HCT116 (cell line): ENCODE results near the gene MALRD1. TPM values are rescaled to one million over a fixed set of nuclear protein-coding genes. Genes with fewer than 3 reads are reported as not detected.

ENCODE experiments used
- ATAC-seq: fragments of 200-7000 bp; cut with Tn5 transposase; 2 replicates; pipeline ENCODE4 v1.9.1; 2020; ENCODE audit warnings: mild to moderate bottlenecking, moderate library complexity
- BruUV-seq: library from RNA; stranded (reverse); fragments of 400-500 nt; replicated peaks from 2 replicates; lab custom pipeline; 2021; lab: Mats Ljungman, UMichigan
- CTCF ChIA-PET: fragments of 300-600 bp; sonication (Branson Sonifier 250); formaldehyde crosslinking; loops from one replicate; lab custom pipeline; 2021; ENCODE audit warnings: antibody characterized with exemption; lab: Charles Lee
- POLR2A ChIA-PET: fragments of 300-600, 350-600 bp; sonication (Branson Sonifier 250); formaldehyde crosslinking; loops from one replicate; lab custom pipeline; 2021; ENCODE audit warnings: antibody characterized with exemption; lab: Charles Lee
- RAD21 ChIA-PET, 2 experiments: fragments of 300-600 bp; sonication (Branson Sonifier 250); formaldehyde crosslinking; loops; one replicate each; lab custom pipeline; 2023; ENCODE audit warnings: low total read pairs in 2 of 2; ENCODE audit not compliant: uncharacterized antibody in 2 of 2, unreplicated experiment in 2 of 2, low non-redundant PET in 1 of 2; lab: Charles Lee
- DNase-seq: peaks from one replicate; pipeline ENCODE4 v3.0.0-alpha.2; 2010; ENCODE audit warnings: low read depth, low spot score
- H2AFZ ChIP-seq: fragments of 200-600 bp; shearing (Covaris generic), sonication (generic); 2 replicates; pipeline ENCODE4 v1.6.1; 2017; ENCODE audit warnings: low read depth, mixed run types, mixed read lengths, antibody characterized with exemption, low read length; ENCODE audit not compliant: poor library complexity, severe bottlenecking
- H3K27ac ChIP-seq: 2 replicates; pipeline ENCODE4 v1.5.1; 2012; ENCODE audit warnings: low read depth, low read length
- H3K27me3 ChIP-seq: fragments of 200-600 bp; sonication (generic); 2 replicates; pipeline ENCODE4 v1.6.1; 2016; ENCODE audit warnings: mixed run types, low read length, mixed read lengths; ENCODE audit not compliant: insufficient read depth
- H3K36me3 ChIP-seq, 2 experiments: fragments of 200-500 bp in 1 of 2; fragments of 200-600 bp in 1 of 2; sonication (Bioruptor generic) in 1 of 2; sonication (generic) in 1 of 2; 2 replicates each; pipeline versions ENCODE4 v1.5.1 to v1.6.1; 2014 to 2016; ENCODE audit warnings: low read length in 2 of 2, inconsistent platforms in 1 of 2, mixed read lengths in 1 of 2, mixed run types in 1 of 2; ENCODE audit not compliant: insufficient read depth in 2 of 2, control insufficient read depth in 1 of 2
- H3K4me1 ChIP-seq, 2 experiments: fragments of 200-600 bp in 1 of 2; sonication (generic) in 1 of 2; 2 replicates each; pipeline versions ENCODE4 v1.5.1 to v1.6.1; 2012 to 2017; ENCODE audit warnings: low read length in 2 of 2, inconsistent platforms in 1 of 2, mild to moderate bottlenecking in 1 of 2, mixed read lengths in 1 of 2, mixed run types in 1 of 2, moderate library complexity in 1 of 2; ENCODE audit not compliant: insufficient read depth in 2 of 2, control insufficient read depth in 1 of 2
- H3K4me2 ChIP-seq: fragments of 200-600 bp; sonication (generic); 2 replicates; pipeline ENCODE4 v1.6.1; 2017; ENCODE audit warnings: mixed run types, low read length, mixed read lengths
- H3K4me3 ChIP-seq, 2 experiments: fragments of 200-600 bp in 1 of 2; sonication (generic) in 1 of 2; replicated peaks in 1 of 2; 2 replicates each; pipeline ENCODE4 v1.5.1; 2011 to 2016; ENCODE audit warnings: low read length in 2 of 2, control low read depth in 1 of 2, low read depth in 1 of 2, mild to moderate bottlenecking in 1 of 2, mixed read lengths in 1 of 2, mixed run types in 1 of 2
- H3K79me2 ChIP-seq: fragments of 200-600 bp; sonication (generic); 2 replicates; pipeline ENCODE4 v1.6.1; 2017; ENCODE audit warnings: mild to moderate bottlenecking, mixed run types, low read length, moderate library complexity, mixed read lengths; ENCODE audit not compliant: insufficient read depth
- H3K9ac ChIP-seq: fragments of 200-600 bp; sonication (generic); 2 replicates; pipeline ENCODE4 v1.6.1; 2016; ENCODE audit warnings: low read length, mixed read lengths
- H3K9me2 ChIP-seq: fragments of 200-600 bp; sonication (generic), shearing (Covaris generic); 2 replicates; pipeline ENCODE4 v1.6.1; 2017; ENCODE audit warnings: mixed run types, mild to moderate bottlenecking, moderate library complexity; ENCODE audit not compliant: insufficient read depth
- H3K9me3 ChIP-seq, 2 experiments: fragments of 200-500 bp in 1 of 2; fragments of 200-600 bp in 1 of 2; sonication (Bioruptor generic) in 1 of 2; sonication (generic) in 1 of 2; 2 replicates each; pipeline ENCODE4 v1.6.1; 2014 to 2017; ENCODE audit warnings: low read length in 2 of 2, mixed read lengths in 2 of 2, inconsistent platforms in 1 of 2, low read depth in 1 of 2, mild to moderate bottlenecking in 1 of 2, mixed run types in 1 of 2, moderate library complexity in 1 of 2; ENCODE audit not compliant: control insufficient read depth in 1 of 2, insufficient read depth in 1 of 2
- H4K20me1 ChIP-seq: fragments of 200-600 bp; sonication (generic), shearing (Covaris generic); 2 replicates; pipeline ENCODE4 v1.6.1; 2017; ENCODE audit warnings: mixed run types, mild to moderate bottlenecking, moderate library complexity; ENCODE audit not compliant: insufficient read depth
- CBX3 ChIP-seq: IDR thresholded peaks from 2 replicates; pipeline ENCODE4 v1.6.1; 2012; ENCODE audit warnings: low read depth
- CEBPB ChIP-seq: IDR thresholded peaks from 2 replicates; pipeline ENCODE4 v1.6.1; 2012; ENCODE audit warnings: low read depth
- EGR1 ChIP-seq: IDR thresholded peaks from 2 replicates; pipeline ENCODE4 v1.6.1; 2012; ENCODE audit warnings: low read depth
- ELF1 ChIP-seq: IDR thresholded peaks from 2 replicates; pipeline ENCODE4 v1.6.1; 2012; ENCODE audit warnings: low read depth, borderline replicate concordance
- EZH2 ChIP-seq: fragments of 200-600 bp; sonication (generic); IDR thresholded peaks from 2 replicates; pipeline ENCODE4 v1.6.1; 2017; ENCODE audit warnings: antibody characterized with exemption, mixed run types
- EZH2phosphoT487 ChIP-seq: fragments of 200-600 bp; IDR thresholded peaks from 2 replicates; pipeline ENCODE4 v1.6.1; 2018; ENCODE audit warnings: antibody characterized with exemption, borderline replicate concordance
- FOSL1 ChIP-seq: IDR thresholded peaks from 2 replicates; pipeline ENCODE4 v1.6.1; 2012; ENCODE audit warnings: low read depth
- JUND ChIP-seq: IDR thresholded peaks from 2 replicates; pipeline ENCODE4 v1.6.1; 2012
- POLR2A ChIP-seq: IDR thresholded peaks from 2 replicates; pipeline ENCODE4 v1.7.0; 2011; ENCODE audit warnings: borderline replicate concordance; ENCODE audit not compliant: insufficient read depth, insufficient read length; ENCODE audit errors: extremely low read depth
- POLR2AphosphoS5 ChIP-seq: IDR thresholded peaks from 2 replicates; pipeline ENCODE4 v1.6.1; 2011; ENCODE audit warnings: mild to moderate bottlenecking, low read depth, low read length, moderate library complexity
- SRF ChIP-seq: IDR thresholded peaks from 2 replicates; pipeline ENCODE4 v1.6.1; 2012; ENCODE audit warnings: low read depth
- TCF7L2 ChIP-seq: IDR thresholded peaks from 2 replicates; pipeline ENCODE4 v1.7.0; 2011; ENCODE audit warnings: borderline replicate concordance, inconsistent platforms; ENCODE audit not compliant: insufficient read depth, insufficient read length; ENCODE audit errors: extremely low read depth
- ZFX ChIP-seq: fragments of 450-650 bp; IDR thresholded peaks from 2 replicates; pipeline ENCODE4 v1.6.1; 2017
- intact Hi-C: fragments of 100-400 bp; cut with micrococcal nuclease; formaldehyde crosslinking; loops from 2 replicates; pipeline ENCODE4 v1.10.0; 2022
- total RNA-seq: library from RNA; stranded (reverse); gene quantifications from one replicate; pipeline ENCODE4 v1.2.1, GENCODE V29; 2021; ENCODE audit not compliant: unreplicated experiment
- TF ChIP-seq, protein P1 (sequence below): IDR thresholded peaks from 2 replicates; pipeline ENCODE4 v1.6.1; 2012
- TF ChIP-seq, protein P2 (sequence below): IDR thresholded peaks from 2 replicates; pipeline ENCODE4 v1.6.1; 2012; ENCODE audit warnings: low read depth
- TF ChIP-seq, protein P3 (sequence below): IDR thresholded peaks from 2 replicates; pipeline ENCODE4 v1.6.1; 2011; ENCODE audit warnings: mild to moderate bottlenecking, low read length, moderate library complexity; ENCODE audit not compliant: insufficient replicate concordance; ENCODE audit errors: extremely low read depth
- TF ChIP-seq, protein P4 (sequence below): IDR thresholded peaks from 2 replicates; pipeline ENCODE4 v1.6.1; 2012

MALRD1 gene
- total RNA-seq, 1 experiment from 2014 or later: not detected

DNA sequence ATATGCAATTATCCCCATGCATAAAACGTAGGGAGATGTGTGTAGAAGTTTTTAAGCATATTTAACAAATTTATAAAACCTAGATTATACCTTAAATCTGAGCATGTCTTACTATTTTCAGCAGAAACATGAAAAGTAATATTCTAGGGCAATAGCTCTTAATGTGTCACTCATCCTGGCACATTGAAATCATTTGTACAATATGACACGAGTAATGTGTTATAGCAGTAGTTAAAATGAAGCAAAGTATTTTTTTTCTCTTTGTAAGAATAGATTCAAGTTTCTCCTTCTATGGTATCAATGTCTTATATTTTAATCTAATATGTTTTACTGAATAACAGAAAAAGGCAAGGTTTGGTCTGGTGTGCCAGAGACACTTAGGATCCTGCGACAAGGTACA is 492.7 kb downstream of the MALRD1 start:
- Histone ChIP-seq H3K9ac (no peak overlapping the region), H3K4me1 (no peaks in the 10 kb centered on the region), H3K4me3 (no peak overlapping the region), H3K27me3 (no peaks in the 10 kb centered on the region), H3K79me2 (no peaks in the 10 kb centered on the region), H3K36me3 (no peaks in the 10 kb centered on the region), H2AFZ (no peak overlapping the region), H3K27ac (no peak overlapping the region), H3K4me2 (no peak overlapping the region), H3K9me2 (no peaks in the 10 kb centered on the region), H3K9me3 (peaks cover 0 to 23% of the 10 kb centered on the region in 2 experiments; a peak in 2 of 4 replicates), H4K20me1 (no peaks in the 10 kb centered on the region; the same call in 1 of the 2 replicates)
- ATAC-seq: no peak
- RAD21 ChIA-PET: no interaction called here
- TF ChIP-seq ZFX (no peak), POLR2AphosphoS5 (no peak), POLR2A (no peak), EZH2phosphoT487 (no peak), CBX3 (no peak), JUND (no peak), ELF1 (no peak), CEBPB (no peak), TCF7L2 (no peak), EGR1 (no peak), SRF (no peak), FOSL1 (no peak), EZH2 (no peak)
- TF ChIP-seq, protein P1, sequence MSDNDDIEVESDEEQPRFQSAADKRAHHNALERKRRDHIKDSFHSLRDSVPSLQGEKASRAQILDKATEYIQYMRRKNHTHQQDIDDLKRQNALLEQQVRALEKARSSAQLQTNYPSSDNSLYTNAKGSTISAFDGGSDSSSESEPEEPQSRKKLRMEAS: no peak
- TF ChIP-seq, protein P2, sequence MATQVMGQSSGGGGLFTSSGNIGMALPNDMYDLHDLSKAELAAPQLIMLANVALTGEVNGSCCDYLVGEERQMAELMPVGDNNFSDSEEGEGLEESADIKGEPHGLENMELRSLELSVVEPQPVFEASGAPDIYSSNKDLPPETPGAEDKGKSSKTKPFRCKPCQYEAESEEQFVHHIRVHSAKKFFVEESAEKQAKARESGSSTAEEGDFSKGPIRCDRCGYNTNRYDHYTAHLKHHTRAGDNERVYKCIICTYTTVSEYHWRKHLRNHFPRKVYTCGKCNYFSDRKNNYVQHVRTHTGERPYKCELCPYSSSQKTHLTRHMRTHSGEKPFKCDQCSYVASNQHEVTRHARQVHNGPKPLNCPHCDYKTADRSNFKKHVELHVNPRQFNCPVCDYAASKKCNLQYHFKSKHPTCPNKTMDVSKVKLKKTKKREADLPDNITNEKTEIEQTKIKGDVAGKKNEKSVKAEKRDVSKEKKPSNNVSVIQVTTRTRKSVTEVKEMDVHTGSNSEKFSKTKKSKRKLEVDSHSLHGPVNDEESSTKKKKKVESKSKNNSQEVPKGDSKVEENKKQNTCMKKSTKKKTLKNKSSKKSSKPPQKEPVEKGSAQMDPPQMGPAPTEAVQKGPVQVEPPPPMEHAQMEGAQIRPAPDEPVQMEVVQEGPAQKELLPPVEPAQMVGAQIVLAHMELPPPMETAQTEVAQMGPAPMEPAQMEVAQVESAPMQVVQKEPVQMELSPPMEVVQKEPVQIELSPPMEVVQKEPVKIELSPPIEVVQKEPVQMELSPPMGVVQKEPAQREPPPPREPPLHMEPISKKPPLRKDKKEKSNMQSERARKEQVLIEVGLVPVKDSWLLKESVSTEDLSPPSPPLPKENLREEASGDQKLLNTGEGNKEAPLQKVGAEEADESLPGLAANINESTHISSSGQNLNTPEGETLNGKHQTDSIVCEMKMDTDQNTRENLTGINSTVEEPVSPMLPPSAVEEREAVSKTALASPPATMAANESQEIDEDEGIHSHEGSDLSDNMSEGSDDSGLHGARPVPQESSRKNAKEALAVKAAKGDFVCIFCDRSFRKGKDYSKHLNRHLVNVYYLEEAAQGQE: no peak
- TF ChIP-seq, protein P3, sequence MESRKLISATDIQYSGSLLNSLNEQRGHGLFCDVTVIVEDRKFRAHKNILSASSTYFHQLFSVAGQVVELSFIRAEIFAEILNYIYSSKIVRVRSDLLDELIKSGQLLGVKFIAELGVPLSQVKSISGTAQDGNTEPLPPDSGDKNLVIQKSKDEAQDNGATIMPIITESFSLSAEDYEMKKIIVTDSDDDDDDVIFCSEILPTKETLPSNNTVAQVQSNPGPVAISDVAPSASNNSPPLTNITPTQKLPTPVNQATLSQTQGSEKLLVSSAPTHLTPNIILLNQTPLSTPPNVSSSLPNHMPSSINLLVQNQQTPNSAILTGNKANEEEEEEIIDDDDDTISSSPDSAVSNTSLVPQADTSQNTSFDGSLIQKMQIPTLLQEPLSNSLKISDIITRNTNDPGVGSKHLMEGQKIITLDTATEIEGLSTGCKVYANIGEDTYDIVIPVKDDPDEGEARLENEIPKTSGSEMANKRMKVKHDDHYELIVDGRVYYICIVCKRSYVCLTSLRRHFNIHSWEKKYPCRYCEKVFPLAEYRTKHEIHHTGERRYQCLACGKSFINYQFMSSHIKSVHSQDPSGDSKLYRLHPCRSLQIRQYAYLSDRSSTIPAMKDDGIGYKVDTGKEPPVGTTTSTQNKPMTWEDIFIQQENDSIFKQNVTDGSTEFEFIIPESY: no peak
- TF ChIP-seq, protein P4, sequence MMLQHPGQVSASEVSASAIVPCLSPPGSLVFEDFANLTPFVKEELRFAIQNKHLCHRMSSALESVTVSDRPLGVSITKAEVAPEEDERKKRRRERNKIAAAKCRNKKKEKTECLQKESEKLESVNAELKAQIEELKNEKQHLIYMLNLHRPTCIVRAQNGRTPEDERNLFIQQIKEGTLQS: no peak
- intact Hi-C loops: no loop called here
- POLR2A ChIA-PET: no interaction called here
- no peak for DNase-seq
- no TSS peak for BruUV-seq
- CTCF ChIA-PET: no interaction called here
